Neural cell (in vitro differentiated cells): Measurements from ENCODE around the gene MRPL43. TPM values are rescaled to one million over a fixed set of nuclear protein-coding genes. Genes with fewer than 3 reads are reported as not detected.

ENCODE experiments used
- H2AFZ ChIP-seq: fragments of 200-600, 300-800 bp; sonication (generic), shearing (Covaris generic); 2 replicates; pipeline ENCODE4 v1.6.0; 2014; ENCODE audit warnings: low read depth, mild to moderate bottlenecking, antibody characterized with exemption, low read length, moderate library complexity
- H3F3A ChIP-seq: fragments of 200-600 bp; shearing (Covaris generic); 2 replicates; pipeline ENCODE4 v1.6.1; 2016; ENCODE audit warnings: mild to moderate bottlenecking, moderate library complexity, mixed read lengths, antibody characterized with exemption, low read length; ENCODE audit not compliant: insufficient read depth, poor library complexity, severe bottlenecking
- H3K27ac ChIP-seq: fragments of 200-600, 300-800 bp; sonication (generic), shearing (Covaris generic); 2 replicates; pipeline ENCODE4 v1.5.1; 2014; ENCODE audit warnings: mild to moderate bottlenecking, low read length, moderate library complexity
- H3K27me3 ChIP-seq: fragments of 300-800, 200-600 bp; sonication (generic), shearing (Covaris generic); 2 replicates; pipeline ENCODE4 v1.6.0; 2014; ENCODE audit warnings: mild to moderate bottlenecking, low read depth, low read length, moderate library complexity; ENCODE audit not compliant: insufficient read depth
- H3K36me3 ChIP-seq: fragments of 300-800, 200-600 bp; sonication (generic), shearing (Covaris generic); 2 replicates; pipeline ENCODE4 v1.5.1; 2014; ENCODE audit warnings: mild to moderate bottlenecking, antibody characterized with exemption, low read length, moderate library complexity; ENCODE audit not compliant: insufficient read depth
- H3K4me2 ChIP-seq: fragments of 300-800, 200-600 bp; sonication (generic), shearing (Covaris generic); 2 replicates; pipeline ENCODE4 v1.6.0; 2014; ENCODE audit warnings: mild to moderate bottlenecking, low read length
- H3K4me3 ChIP-seq: fragments of 300-800, 200-600 bp; sonication (generic), shearing (Covaris generic); 2 replicates; pipeline ENCODE4 v1.5.1; 2014; ENCODE audit warnings: mild to moderate bottlenecking, low read length, moderate library complexity
- H3K79me2 ChIP-seq: fragments of 200-600 bp; shearing (Covaris generic); replicated peaks from 2 replicates; pipeline ENCODE4 v1.6.0; 2014; ENCODE audit warnings: mild to moderate bottlenecking, low read length, moderate library complexity; ENCODE audit not compliant: insufficient read depth
- H3K9ac ChIP-seq: fragments of 300-800, 200-600 bp; sonication (generic), shearing (Covaris generic); 2 replicates; pipeline ENCODE4 v1.6.1; 2016; ENCODE audit warnings: mild to moderate bottlenecking, low read length, mixed read lengths
- H3K9me2 ChIP-seq: fragments of 200-600 bp; shearing (Covaris generic); 2 replicates; pipeline ENCODE4 v1.6.1; 2016; ENCODE audit warnings: mild to moderate bottlenecking, low read length, mixed read lengths; ENCODE audit not compliant: insufficient read depth
- H3K9me3 ChIP-seq: fragments of 200-600, 300-800 bp; sonication (generic), shearing (Covaris generic); 2 replicates; pipeline ENCODE4 v1.6.1; 2016; ENCODE audit warnings: mild to moderate bottlenecking, mixed run types, low read length, moderate library complexity, mixed read lengths
- H4K20me1 ChIP-seq: fragments of 200-600 bp; shearing (Covaris generic); 2 replicates; pipeline ENCODE4 v1.6.1; 2016; ENCODE audit warnings: mild to moderate bottlenecking, mixed run types; ENCODE audit not compliant: insufficient read depth
- EP300 ChIP-seq: fragments of 450-650 bp; conservative IDR thresholded peaks from 2 replicates; pipeline ENCODE4 v1.6.1; 2014; ENCODE audit warnings: antibody characterized with exemption, mild to moderate bottlenecking, moderate library complexity; ENCODE audit not compliant: poor library complexity, severe bottlenecking
- EZH2 ChIP-seq: fragments of 200-600, 300-800 bp; shearing (Covaris generic), sonication (generic); IDR thresholded peaks from 2 replicates; pipeline ENCODE4 v1.6.1; 2014; ENCODE audit warnings: antibody characterized with exemption, low read length, borderline replicate concordance, mild to moderate bottlenecking; ENCODE audit not compliant: insufficient read depth, poor library complexity, severe bottlenecking
- MXI1 ChIP-seq: fragments of 450-650 bp; conservative IDR thresholded peaks from 2 replicates; pipeline ENCODE4 v1.6.1; 2014; ENCODE audit warnings: antibody characterized with exemption, mild to moderate bottlenecking; ENCODE audit not compliant: poor library complexity, severe bottlenecking
- POLR2AphosphoS5 ChIP-seq: IDR thresholded peaks from 2 replicates; pipeline ENCODE4 v1.6.1; 2012
- RAD21 ChIP-seq: fragments of 450-650 bp; conservative IDR thresholded peaks from 2 replicates; pipeline ENCODE4 v1.6.1; 2014; ENCODE audit warnings: antibody characterized with exemption, mild to moderate bottlenecking, moderate library complexity
- SMC3 ChIP-seq: fragments of 450-650 bp; conservative IDR thresholded peaks from 2 replicates; pipeline ENCODE4 v1.6.1; 2014; ENCODE audit warnings: antibody characterized with exemption, mild to moderate bottlenecking, moderate library complexity; ENCODE audit not compliant: poor library complexity
- TAF1 ChIP-seq: IDR thresholded peaks from 2 replicates; pipeline ENCODE4 v1.6.1; 2012; ENCODE audit warnings: low read depth
- polyA plus RNA-seq: library from polyadenylated mRNA; depleted of rRNA; stranded (reverse); fragments of >200 nt; gene quantifications from 2 replicates; pipeline ENCODE4 v1.2.3, GENCODE V29; 2014
- TF ChIP-seq, protein P1 (sequence below): fragments of 450-650 bp; IDR thresholded peaks from 2 replicates; pipeline ENCODE4 v1.5.1; 2014; ENCODE audit warnings: antibody characterized with exemption, mild to moderate bottlenecking, moderate library complexity; ENCODE audit not compliant: poor library complexity, severe bottlenecking
- TF ChIP-seq, protein P2 (sequence below): IDR thresholded peaks from 2 replicates; pipeline ENCODE4 v1.6.1; 2012; ENCODE audit warnings: borderline replicate concordance

The MRPL43 gene
- polyA plus RNA-seq, 1 donor from 2014 or later, result 121 TPM

DNA sequence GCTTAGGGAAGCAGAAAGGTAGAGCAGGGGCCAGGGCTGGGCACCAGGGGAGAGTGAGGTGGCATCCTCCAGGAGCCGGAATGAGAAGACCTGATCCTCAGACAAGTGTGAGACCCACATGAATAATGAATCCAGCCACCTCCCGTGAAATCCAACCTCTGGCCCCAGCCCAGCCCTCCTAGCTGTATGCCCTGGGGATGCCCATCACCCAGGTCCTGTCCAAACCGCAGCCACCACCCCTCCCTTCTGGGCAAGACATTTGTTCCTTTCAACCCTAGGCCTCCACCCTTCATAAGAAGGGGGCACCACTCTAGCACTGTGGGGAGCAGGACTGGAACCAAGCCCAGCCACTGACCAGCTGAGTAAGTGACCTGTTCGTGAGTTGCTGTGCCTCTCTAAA is 33.9 kb upstream of the MRPL43 start:
- H3K4me2 ChIP-seq, result no peak overlapping the region
- H3K27me3 ChIP-seq, result peaks cover 43% of the 10 kb centered on the region
- H3K9me2 ChIP-seq, result no peaks in the 10 kb centered on the region
- H3K9ac ChIP-seq, result no peak overlapping the region
- no peak overlapping the region for H3K27ac ChIP-seq
- no peaks in the 10 kb centered on the region for H3K9me3 ChIP-seq
- no peaks in the 10 kb centered on the region for H4K20me1 ChIP-seq
- TF ChIP-seq EZH2, result no peak
- TF ChIP-seq RAD21, result no peak
- no peak for TF ChIP-seq TAF1
- no peak for TF ChIP-seq EP300
- TF ChIP-seq, protein P1, sequence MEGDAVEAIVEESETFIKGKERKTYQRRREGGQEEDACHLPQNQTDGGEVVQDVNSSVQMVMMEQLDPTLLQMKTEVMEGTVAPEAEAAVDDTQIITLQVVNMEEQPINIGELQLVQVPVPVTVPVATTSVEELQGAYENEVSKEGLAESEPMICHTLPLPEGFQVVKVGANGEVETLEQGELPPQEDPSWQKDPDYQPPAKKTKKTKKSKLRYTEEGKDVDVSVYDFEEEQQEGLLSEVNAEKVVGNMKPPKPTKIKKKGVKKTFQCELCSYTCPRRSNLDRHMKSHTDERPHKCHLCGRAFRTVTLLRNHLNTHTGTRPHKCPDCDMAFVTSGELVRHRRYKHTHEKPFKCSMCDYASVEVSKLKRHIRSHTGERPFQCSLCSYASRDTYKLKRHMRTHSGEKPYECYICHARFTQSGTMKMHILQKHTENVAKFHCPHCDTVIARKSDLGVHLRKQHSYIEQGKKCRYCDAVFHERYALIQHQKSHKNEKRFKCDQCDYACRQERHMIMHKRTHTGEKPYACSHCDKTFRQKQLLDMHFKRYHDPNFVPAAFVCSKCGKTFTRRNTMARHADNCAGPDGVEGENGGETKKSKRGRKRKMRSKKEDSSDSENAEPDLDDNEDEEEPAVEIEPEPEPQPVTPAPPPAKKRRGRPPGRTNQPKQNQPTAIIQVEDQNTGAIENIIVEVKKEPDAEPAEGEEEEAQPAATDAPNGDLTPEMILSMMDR, result no peak
- TF ChIP-seq SMC3, result no peak
- TF ChIP-seq POLR2AphosphoS5, result no peak
- no peak for TF ChIP-seq MXI1
- TF ChIP-seq, protein P2, sequence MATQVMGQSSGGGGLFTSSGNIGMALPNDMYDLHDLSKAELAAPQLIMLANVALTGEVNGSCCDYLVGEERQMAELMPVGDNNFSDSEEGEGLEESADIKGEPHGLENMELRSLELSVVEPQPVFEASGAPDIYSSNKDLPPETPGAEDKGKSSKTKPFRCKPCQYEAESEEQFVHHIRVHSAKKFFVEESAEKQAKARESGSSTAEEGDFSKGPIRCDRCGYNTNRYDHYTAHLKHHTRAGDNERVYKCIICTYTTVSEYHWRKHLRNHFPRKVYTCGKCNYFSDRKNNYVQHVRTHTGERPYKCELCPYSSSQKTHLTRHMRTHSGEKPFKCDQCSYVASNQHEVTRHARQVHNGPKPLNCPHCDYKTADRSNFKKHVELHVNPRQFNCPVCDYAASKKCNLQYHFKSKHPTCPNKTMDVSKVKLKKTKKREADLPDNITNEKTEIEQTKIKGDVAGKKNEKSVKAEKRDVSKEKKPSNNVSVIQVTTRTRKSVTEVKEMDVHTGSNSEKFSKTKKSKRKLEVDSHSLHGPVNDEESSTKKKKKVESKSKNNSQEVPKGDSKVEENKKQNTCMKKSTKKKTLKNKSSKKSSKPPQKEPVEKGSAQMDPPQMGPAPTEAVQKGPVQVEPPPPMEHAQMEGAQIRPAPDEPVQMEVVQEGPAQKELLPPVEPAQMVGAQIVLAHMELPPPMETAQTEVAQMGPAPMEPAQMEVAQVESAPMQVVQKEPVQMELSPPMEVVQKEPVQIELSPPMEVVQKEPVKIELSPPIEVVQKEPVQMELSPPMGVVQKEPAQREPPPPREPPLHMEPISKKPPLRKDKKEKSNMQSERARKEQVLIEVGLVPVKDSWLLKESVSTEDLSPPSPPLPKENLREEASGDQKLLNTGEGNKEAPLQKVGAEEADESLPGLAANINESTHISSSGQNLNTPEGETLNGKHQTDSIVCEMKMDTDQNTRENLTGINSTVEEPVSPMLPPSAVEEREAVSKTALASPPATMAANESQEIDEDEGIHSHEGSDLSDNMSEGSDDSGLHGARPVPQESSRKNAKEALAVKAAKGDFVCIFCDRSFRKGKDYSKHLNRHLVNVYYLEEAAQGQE, result no peak
- no peaks in the 10 kb centered on the region for H3F3A ChIP-seq
- H2AFZ ChIP-seq, result no peak overlapping the region
- H3K36me3 ChIP-seq, result no peaks in the 10 kb centered on the region
- H3K4me3 ChIP-seq, result no peak overlapping the region
- H3K79me2 ChIP-seq, result no peaks in the 10 kb centered on the region

DNA sequence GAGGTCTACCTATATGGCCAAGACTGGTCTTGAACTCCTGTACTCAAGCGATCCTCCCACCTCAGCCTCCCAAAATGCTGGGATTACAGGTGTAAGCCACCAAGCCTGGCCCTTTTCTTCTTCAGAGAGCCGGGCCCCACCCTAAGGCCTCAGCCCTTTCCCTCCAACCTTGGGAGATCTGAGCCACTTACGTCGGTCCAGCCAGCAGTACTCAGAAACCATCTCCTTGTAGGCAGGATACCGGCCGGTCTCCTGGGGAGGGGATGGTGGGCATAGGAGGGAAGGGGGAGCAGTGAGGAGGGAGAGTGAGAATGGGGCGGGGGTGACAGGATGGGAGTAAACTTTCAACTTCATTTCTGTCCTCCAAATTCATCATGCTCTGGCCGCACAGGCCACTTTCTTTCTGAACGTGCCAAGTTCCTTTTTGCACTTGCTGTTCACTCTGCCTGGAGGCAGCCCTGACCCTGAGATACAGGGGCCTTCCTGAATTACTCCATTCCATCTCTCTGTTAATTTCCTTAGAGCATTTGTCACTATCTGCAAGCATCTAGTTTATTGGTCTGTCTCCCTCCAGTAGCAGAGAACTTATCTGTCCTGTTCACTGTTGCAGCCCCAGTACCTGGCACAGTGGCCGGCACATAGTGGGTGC is 33.3 kb upstream of the MRPL43 start:
- Histone ChIP-seq H3F3A (no peaks in the 10 kb centered on the region), H2AFZ (no peak overlapping the region), H3K27me3 (peaks cover 48% of the 10 kb centered on the region), H3K9ac (no peak overlapping the region), H4K20me1 (no peaks in the 10 kb centered on the region), H3K9me2 (no peaks in the 10 kb centered on the region), H3K4me3 (no peak overlapping the region), H3K9me3 (no peaks in the 10 kb centered on the region), H3K27ac (no peak overlapping the region), H3K4me2 (no peak overlapping the region), H3K36me3 (no peaks in the 10 kb centered on the region), H3K79me2 (no peaks in the 10 kb centered on the region)
- TF ChIP-seq TAF1 (no peak), SMC3 (no peak), POLR2AphosphoS5 (no peak), EP300 (no peak), EZH2 (no peak), RAD21 (no peak), MXI1 (no peak)
- TF ChIP-seq, protein P1, result no peak
- TF ChIP-seq, protein P2, result no peak
